Activated CD4-positive, CD25-positive, alpha-beta regulatory T cell treated with anti-CD3 and anti-CD28 coated beads, Interleukin-2, amount 50 U/mL, for 16 hours (primary cell): Measurements from ENCODE around the gene FOLR1.
"Not testable (repeated sequence)": the region's sequence is repeated elsewhere in the genome, so short reads cannot be mapped to it uniquely, and the experiment has no call there.

Experiments
- DNase-seq: peaks from one replicate; pipeline ENCODE4 v3.0.0-alpha.2; 2020; ENCODE audit warnings: low read depth, low spot score

FOLR1 gene

DNA sequence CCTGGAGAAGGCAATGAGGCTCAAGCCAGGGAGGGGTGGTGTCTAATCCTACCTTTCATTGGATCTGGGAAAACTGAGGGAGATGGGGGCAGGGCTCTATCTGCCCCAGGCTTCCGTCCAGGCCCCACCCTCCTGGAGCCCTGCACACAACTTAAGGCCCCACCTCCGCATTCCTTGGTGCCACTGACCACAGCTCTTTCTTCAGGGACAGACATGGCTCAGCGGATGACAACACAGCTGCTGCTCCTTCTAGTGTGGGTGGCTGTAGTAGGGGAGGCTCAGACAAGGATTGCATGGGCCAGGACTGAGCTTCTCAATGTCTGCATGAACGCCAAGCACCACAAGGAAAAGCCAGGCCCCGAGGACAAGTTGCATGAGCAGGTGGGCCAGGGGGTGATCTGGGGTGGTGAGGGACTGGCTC, at the start of gene FOLR1:
FOLR1 (plus strand) TSS at position 180 of the 421 bp plus-strand sequence; CDS start at position 214, 34 bp downstream.
- DNase-seq: no peak

DNA sequence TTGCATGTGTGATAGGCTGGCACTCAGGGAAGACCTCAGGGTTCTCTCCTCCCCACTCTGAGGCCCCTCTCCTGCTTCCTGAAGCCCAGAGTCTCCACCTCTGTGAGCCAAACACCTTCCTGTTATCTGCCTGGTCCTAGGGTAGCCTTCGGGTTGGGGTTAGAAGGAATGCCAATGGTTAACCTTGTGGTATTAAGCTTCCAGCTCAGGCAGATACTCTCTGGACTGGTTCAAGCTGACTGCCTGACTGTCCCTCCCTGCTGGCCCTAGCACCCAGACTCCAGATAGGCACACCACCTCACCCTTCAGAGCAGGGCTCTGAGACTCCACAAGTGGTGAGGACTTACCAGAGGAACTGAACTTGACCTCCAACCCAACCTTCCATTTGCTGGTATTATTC, 49.4 kb upstream of the FOLR1 start:
- DNase-seq: not testable (repeated sequence)

DNA sequence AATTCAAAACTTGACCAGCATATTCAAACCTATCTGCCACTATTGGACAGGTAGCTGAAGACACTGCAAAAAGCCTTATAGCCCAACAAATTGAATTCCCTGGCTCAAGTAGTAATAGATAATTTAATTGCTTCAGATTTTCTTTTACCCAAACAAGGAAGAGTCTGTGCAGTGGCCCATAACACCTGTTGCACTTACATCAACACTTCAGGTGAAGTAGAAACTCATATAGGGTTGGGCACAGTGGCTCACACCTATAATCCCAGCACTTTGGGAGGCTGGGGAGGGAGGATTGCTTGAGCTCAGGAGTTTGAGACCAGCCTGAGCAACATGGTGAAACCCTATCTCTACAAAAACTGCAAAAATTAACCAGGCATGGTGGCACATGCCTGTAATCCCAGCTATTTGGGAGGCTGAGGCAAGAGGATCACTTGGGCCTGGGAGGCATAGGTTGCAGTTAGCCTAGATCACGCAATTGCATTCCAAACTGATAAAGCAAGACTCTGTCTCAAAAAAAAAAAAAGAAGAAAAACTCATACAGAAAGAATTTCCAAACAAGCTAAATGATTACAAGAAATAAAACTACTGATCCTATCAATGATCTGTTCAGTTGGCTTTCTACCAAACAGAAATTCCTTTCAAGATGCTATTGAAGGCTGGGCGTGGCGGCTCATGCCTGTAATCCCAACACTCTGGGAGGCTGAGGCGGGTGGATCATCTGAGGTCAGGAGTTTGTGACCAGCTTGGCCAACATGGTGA, 47.0 kb upstream of the FOLR1 start:
- DNase-seq: no peak

DNA sequence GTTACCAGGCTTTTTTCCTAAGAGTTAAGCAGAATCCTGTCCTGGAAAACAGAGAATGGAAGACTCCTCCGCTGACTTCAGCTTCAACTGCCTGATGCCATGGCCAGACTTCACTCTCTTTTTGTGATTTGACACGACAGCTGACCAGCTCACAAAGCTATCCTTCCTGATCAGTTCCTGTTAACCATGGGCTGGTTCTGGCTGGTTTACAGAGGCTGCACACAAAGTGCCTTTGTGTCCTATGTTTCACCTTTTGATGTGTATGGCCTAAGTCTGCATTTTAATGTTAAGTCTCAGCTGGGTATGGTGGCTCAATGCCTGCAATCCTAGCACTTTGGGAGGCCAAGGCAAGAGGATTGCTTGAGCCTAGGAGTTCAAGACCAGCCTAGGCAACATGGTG, 45.3 kb upstream of the FOLR1 start:
- no peak for DNase-seq

DNA sequence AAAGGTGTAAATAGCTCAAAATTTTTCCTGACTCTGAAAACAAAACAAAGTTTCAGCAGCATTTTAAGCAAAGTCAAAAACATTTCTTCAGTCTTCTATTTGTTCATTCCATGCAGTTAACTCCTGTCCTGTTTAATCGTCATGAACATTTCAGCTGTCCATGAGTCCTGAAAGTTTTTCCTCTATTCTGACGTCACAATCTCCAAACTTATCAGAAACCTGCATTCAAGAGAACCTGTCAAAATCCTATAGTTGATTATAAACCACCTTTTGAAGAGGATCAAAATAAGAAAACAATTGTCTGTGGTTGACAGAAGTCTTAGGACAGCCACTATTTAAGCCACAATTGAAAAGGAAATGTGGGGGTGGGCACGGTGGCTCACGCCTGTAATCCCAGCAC, 41.1 kb upstream of the FOLR1 start:
- no peak for DNase-seq

DNA sequence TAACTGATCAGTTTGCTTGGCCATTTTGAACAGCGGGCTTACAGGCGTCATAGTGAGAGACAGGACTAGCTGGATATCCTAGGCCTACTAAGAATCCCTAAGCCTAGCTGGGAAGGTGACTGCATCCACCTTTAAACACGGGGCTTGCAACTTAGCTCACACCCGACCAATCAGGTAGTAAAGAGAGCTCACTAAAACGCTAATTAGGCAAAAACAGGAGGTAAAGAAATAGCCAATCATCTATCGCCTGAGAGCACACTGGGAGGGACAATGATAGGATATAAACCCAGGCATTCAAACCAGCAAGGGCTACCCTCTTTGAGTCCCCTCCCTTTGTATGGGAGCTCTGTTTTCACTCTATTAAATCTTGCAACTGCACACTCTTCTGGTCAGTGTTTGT, 38.1 kb upstream of the FOLR1 start:
- DNase-seq: not testable (repeated sequence)

DNA sequence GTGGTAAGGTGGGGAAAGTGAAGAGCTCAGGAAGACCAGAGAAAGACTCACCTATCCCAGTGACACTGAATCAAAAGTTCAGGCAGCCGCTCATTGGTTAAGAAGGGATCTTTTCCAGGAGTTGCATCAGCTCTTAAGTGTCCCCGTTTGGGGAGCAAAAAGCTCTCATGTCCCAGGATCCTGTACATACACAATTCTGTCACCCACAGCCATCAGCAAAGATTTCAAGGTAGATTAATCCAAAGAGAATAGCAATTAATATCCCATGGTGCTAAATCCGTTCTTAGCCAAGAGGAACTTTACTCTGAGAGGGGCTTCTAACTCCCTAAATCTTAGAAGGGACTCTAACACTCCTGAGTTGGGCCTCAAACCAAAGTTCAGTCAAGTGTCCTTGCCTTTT, 37.1 kb upstream of the FOLR1 start:
- DNase-seq: no peak

DNA sequence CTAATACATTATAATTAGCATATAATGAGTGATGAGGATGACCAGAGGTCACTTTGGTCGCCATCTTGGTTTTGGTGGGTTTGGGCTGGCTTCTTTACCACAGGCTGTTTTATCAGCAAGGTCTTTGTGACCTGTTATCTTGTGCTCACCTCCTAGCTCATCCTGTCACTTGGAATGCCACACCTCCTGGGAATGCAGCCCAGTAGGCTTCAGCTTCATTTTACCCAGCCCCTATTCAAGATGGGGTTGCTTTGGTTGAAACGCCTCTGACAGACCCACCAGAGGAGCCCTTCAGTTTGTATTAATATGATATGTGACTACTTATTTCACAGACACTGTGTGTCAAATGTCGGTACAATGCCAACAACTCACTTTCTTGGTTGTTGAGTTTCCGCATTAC, 36.2 kb upstream of the FOLR1 start:
- no peak for DNase-seq

DNA sequence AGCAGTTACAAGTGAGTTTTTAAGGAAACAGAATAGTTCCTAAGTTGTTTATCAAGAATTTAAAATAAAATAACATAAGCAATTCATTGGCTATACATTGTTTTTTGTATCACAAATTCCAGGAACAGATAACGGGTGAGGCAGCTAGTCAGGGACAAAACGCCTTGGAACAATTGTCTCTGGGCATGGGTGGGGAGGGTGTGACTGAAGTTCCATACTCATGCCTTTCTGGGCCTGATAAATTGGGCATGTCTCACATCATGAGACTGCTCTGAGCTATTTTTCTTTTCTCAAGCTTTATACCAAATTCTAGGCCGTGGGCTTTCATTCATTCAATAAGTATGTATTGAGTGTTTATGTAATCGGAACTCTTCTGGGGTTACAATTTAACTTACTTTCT, 34.8 kb upstream of the FOLR1 start:
- no peak for DNase-seq

DNA sequence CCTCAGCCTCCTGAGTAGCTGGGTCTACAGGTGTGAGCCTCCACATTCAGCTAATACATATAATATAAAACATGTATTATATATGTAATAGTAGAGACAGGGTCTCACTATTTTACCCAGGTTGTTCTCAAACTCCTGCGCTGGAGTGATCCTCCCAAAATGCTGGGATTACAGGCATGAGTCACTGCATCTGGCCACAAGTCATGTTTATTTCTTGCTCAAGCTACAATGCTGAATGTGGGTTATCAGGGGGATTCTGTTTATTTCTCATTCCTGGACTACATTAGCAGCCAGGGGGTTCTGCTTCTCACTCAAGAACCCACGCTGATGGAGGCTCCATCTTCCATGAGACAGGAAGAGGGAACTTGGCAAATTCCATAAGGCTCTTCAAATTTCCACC, 31.6 kb upstream of the FOLR1 start:
- DNase-seq: no peak

DNA sequence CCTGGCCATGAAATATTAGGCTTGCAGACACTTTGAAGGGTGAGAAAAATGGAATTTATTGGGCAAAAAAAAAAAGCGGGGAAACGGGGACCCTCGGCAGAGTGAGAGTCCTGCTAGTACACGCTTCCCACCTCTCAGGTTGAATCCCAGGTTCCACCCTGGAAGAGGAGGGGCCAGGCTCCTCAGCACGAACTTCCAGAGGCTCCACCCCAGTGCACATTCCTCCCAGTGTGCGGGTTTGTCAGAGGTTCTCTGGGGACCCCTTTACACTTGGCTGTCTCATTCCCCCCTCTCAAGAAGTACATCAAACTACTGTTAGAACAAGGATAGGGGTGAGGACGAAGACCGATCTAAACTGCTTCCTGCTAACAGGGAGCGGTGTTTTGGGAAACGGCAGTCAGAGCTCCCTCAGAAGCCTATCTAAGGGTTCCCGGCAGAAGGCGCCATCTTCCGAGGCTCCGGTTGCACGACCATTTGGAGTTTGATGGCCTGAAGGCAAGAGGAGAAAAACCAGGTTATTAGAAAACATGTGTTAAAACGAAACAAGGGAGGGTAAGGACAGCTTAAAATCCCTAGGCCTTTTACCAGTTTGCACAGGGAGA, 28.9 kb upstream of the FOLR1 start:
- DNase-seq: no peak

DNA sequence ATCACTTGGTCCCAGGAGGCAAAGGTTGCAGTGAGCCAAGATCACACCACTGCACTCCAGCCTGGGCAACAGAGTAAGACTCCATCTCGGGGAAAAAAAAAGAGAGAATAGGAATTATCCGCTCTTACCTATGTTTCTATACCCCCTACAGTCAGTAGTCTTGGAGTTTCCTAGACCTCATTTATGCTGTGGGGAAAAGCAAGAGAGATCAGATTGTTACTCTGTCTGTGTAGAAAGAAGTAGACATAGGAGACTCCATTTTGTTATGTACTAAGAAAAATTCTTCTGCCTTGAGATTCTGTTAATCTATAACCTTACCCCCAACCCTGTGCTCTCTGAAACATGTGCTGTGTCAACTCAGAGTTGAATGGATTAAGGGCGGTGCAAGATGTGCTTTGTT, 27.8 kb upstream of the FOLR1 start:
- DNase-seq: not testable (repeated sequence)

DNA sequence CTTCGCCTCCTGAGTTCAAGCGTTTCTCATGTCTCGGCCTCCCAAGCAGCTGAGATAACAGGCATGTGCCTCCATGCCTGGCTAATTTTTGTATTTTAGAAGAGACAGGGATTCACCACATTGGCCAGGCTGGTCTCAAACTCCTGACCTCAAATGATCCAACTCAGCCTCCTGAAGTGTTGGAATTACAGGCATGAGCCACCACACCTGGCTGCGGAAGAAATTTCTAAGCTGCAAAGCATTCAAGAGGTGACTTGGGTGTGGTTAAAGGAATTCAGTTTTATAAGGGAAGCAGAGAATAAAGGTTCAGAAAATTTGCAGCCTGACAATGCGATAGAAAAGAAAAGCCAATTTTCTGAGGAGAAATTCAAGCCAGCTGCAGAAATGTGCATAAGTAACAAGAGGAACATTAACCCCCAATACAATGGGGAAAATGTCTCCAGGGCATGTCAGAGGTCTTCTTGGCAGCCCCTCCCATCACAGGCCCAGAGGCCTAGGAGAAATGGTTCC, 22.8 kb upstream of the FOLR1 start:
- DNase-seq: not testable (repeated sequence)

DNA sequence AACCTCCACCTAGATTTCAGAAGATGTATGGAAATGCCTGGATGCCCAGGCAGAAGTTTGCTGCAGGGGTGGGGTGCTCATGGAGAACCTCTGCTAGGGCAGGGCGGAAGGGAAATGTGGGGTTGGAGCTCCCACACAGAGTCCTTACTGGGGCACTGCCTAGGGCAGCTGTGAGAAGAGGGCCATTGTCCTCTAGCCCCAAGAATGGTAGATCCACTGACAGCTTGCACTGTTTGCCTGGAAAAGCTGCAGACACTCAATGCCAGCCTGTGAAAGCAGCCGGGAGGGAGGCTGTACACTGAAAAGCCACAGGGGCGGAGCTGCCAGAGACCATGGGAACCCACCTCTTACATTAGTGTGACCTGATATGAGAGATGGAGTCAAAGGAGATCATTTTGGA, 22.2 kb upstream of the FOLR1 start:
- DNase-seq: not testable (repeated sequence)

DNA sequence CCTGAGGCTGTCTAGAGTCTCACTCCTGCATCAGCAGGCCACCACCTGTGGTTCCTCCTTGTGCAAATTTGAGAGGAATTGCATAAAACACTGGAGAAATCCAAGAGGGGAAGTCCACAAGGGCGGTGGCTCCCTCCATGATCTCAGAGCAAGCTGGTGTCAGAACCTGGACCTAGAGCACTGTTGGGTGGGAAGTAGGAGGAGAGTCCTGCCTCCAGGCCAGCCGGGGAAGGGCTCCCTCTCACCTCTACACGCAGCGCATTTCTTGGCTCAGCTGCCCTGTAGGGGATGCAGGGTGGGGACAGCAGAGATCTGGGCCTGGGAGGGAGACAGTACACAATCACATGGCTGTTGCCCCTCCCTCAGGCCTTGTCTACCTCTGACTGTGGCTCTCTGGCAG, 19.9 kb upstream of the FOLR1 start:
- not testable (repeated sequence) for DNase-seq

DNA sequence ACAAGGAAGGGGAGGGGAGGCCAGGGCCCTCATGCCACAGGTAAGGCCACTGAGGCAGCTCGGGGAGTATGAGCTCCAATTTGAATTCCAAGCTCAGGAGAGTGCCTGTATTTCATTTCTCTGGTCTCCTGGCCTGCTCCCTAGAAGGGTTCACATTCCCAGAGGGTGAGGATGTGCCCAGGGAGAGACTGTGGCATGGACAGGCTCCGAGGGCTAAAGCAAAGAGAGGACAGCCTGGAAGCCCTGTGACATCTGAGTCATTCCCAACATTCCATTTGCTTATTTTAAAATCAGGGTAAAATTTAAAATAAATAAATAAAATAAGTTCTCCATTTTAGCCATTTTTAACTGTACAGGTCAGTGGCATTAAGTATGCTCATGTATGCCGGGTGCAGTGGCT, 18.6 kb upstream of the FOLR1 start:
- no peak for DNase-seq

DNA sequence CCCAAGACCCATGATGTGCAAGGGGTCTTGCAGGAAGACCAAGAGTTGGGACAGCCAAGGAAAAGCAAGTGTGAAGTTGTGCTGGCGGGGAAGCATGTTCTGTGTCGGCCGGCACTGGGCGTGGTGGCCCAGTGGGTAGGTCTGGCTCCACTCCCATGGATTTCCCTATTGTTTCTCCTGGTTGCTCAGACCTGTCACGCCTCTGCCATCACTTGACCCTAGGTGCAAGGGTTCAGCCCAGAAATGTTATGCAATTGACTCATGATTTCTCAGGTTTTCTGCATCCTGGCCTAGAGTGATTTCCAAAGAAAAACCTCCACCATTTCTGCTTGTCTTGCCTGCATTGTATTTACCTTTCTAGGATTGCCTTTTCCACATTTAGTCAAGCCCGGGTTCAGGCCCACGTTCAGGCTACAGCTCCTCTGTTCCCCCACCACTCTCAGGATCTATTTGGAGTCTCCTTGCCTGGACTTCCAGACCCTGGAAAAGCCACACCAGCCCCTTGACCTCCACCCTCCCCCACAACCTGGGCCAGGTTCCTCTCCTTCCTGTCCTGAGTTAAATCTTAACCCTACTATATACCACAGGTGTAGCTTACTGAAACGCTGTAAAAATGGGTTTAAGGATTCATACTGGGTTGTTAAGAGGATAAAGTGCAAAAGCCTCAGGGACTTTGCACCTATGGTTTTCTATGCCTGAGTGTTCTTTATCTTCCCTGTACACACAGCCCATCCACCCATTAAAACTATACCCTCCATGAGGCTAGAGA, 17.5 kb upstream of the FOLR1 start:
- no peak for DNase-seq

DNA sequence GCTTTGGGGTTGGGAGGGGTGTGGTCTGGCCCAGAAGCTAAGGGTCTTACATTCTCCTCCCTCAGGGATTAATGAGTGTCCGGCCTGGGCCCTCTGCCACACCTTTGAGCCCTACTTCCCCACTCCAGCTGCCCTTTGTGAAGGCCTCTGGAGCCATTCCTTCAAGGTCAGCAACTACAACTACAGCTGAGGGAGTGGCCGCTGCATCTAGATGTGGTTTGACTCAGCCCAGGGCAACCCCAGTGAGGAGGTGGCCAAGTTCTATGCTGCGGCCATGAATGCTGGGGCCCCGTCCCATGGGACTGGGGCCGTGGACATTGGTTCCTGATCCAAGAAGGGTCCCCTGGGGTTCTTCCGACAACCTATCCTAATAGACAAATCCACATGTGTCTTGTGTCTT, 14.3 kb upstream of the FOLR1 start:
- no peak for DNase-seq

DNA sequence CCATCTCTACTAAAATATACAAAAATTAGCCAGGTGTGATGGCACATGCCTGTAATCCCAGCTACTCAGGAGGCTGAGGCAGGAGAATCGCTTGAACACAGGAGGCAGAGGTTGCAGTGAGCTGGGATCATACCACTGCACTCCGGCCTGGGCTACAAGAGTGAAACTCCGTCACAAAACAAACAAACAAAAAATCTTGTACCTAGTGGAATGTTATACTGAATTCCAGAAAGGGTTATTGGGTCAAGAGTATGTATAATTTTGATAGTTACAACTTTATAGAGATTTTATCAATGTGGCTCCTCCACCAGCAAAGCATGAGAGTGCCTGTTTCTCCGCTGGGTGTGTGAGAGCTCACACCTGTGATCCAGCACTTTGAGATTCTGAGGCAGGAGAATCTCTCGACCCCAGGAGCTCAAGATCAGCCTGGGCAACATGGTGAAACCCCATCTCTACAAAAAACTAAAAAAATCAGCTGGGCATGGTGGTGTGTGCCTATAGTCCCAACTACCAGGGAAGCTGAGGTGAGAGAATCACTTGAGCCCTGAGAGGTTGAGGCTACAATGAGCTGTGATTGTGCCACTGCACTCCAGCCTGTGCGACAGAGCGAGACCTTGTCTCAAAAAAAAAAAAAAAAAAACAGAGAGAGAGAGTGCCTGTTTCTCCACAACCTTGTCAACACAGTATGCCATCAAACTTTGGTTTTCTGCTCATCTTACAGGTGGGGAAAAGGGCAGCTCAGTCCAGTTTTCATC, 12.7 kb upstream of the FOLR1 start:
- no peak for DNase-seq

DNA sequence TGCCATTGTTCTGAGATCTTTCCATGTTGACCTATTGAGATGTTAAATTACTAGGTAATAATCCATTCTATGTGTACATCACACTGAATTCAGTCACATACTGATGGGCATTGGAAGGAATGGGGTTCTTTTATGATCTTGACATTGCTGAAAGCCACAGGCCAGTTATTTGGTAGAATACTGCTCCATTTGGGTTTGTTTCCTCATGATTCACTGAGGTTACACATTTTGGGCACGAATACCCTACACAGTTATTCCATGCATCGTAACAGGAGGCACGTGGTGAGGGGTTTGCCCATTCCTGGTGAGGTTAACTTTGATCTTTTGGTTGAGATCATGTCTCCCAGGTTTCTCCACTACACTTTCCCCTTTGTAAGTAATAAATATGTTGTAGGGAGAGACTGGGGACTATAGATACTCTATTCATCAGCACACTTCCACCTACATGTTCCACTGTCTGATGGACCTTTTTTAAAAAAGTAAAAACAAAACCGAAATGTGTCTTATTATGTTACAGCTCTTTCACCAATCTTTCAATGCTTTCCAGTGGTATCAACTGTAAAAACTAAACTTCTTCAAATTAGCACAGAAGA, 12.0 kb upstream of the FOLR1 start:
- no peak for DNase-seq

DNA sequence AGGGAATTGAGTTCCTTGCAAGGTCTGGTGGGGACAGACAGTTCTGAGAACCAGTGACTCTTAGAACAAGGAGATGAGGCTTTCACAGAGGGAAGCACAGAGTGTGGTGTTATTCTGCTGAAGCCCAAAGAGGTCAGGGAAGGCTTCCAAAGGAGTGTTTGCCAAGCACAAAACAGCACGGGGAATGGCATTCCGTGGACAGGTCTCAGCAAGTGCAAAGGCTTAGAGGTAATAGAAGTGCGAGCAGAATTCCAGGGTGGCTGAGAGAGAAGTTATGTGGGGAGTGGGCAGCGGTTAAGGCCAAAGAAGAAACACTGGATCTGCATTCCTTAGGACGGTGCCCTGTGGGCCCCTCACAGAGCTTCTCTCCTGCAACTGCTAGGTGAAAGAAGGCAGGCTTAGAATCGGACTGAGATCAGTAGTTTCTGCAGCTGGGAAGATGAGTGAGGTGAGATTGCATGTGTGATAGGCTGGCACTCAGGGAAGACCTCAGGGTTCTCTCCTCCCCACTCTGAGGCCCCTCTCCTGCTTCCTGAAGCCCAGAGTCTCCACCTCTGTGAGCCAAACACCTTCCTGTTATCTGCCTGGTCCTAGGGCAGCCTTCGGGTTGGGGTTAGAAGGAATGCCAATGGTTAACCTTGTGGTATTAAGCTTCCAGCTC, 10.9 kb upstream of the FOLR1 start:
- DNase-seq: not testable (repeated sequence)
